NCI-H526 treated with DMSO at 0.1 percent for 48 hours (cell line): ENCODE results near the gene CROT.
A peak's percentile ranks its signal among the peaks of the same experiment; 100 is the strongest.
"Not testable (repeated sequence)": the region's sequence is repeated elsewhere in the genome, so short reads cannot be mapped to it uniquely, and the experiment has no call there.

ENCODE experiments used
- DNase-seq: peaks from one replicate; lab custom pipeline; 2025; lab: John Stamatoyannopoulos, UW

CROT gene, protein sequence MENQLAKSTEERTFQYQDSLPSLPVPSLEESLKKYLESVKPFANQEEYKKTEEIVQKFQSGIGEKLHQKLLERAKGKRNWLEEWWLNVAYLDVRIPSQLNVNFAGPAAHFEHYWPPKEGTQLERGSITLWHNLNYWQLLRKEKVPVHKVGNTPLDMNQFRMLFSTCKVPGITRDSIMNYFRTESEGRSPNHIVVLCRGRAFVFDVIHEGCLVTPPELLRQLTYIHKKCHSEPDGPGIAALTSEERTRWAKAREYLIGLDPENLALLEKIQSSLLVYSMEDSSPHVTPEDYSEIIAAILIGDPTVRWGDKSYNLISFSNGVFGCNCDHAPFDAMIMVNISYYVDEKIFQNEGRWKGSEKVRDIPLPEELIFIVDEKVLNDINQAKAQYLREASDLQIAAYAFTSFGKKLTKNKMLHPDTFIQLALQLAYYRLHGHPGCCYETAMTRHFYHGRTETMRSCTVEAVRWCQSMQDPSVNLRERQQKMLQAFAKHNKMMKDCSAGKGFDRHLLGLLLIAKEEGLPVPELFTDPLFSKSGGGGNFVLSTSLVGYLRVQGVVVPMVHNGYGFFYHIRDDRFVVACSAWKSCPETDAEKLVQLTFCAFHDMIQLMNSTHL

DNA sequence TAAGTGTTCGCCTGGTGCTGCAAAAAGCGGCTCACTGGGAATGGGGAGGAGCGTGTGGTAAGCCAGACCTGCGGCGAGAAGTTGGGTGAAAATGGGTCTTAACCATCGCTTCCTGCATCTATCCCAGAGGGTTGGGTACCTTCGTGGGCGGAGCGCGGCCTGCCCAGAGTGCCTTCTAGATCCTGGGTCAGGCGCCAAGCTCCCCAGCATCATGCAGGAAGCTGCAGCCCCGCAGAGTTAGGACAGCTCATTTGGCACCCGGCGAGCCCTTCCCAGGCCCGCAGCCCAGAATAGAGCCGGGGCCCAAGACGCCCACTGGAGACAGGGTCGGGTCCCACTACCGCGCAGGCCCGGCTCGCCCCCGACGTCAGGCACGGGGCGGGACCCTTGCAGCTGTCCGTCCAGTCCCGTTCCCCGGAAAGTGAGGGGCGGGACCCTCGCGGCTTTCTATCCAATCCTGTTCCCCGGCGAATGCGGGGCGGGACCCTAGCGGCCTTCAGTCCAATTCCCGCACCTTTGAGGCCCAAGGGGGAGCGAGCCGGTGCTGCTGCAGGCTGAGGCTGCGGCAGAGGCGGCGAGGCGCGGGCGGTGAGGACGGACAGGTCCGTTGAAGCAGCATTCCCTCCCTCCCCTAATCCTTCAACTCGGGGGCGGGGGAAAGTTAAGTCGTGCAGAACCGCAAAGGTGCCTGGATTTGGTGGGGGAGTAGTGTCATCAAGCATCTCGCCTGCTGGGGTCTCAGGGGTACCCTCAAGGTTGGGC is at the start of gene CROT:
TSS of gene CROT (plus strand) at position 499 of the 762 bp plus-strand sequence. CDS start 3,405 bp downstream, outside the sequence.
- peak; percentile 95 for DNase-seq

DNA sequence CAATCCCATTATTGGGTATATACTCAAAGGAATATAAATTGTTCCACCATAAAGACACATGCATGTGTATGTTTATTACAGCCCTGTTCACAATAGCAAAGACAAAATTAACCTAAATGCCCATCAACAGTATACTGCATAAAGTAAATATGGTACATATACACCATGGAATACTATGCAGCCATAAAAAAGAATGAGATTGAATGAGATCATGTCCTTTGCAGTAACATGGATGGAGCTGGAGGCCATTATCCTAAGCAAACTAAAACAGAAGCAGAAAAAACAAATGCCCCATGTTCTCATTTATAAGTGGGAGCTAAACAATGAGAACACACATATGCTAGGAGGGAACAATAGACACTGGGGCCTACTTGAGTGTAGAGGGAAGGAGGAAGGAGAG is 44.7 kb upstream of the CROT start:
- DNase-seq, result no peak

DNA sequence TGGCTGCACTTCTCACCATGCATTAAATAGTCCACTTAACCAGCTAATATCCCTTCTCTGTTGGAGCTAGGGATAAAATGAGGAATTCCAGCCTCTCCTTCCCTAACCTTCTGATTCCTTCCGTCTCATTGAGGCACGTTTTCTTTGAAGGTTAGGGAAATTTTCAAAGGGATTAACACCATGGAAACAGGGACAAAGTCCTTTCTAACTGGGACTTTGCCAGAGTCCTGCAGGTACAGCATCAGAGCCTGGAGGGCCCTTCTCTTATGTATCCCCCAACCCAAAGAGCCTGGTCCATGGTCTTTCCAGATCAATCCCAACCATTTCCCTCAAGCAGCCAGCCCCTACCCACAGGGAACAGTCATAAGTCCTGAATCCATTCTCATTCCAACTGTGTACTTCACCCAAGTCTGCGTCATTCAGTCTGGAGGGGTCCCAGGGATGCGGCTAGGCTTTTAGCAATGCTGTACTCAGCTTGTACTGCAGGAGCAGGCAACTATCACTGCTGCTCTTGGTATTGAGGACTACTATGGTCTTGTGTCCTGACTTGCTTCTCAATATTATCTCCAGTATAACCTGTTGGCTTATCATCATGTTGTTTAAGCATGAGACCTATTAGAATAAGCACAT is 34.6 kb upstream of the CROT start:
- DNase-seq, result no peak

GRCh38 chr7:87312215-87312865 is 33.1 kb upstream of the CROT start:
- DNase-seq, result peak; percentile 66

- no peak for DNase-seq
These were observed 29.3 kb upstream of the CROT start for GRCh38 chr7:87316097-87316700.

GRCh38 chr7:87316846-87317552 is 28.5 kb upstream of the CROT start:
- no peak for DNase-seq

- no peak for DNase-seq
These were observed 27.7 kb upstream of the CROT start for GRCh38 chr7:87317691-87318245.

DNA sequence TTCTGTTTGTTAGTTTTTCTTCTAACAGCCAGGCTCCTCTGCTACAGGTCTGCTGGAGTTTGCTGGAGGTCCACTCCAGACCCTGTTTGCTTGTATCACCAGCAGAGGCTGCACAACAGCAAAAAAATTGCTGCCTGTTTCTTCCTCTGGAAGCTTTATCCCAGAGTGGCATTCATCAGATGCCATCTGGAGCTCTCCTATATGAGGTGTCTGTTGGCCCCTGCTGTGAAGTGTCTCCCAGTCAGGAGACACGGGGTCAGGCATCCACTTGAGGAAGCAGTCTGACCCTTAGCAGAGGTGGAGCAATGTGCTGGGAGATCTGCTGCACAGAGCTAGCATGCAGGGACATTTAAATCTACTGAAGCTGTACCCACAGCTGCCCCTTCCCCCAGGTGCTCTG is 26.7 kb upstream of the CROT start:
- DNase-seq, result no peak

- not testable (repeated sequence) for DNase-seq
These were observed 26.3 kb upstream of the CROT start for GRCh38 chr7:87319154-87319581.

GRCh38 chr7:87322912-87323311 is 22.6 kb upstream of the CROT start:
- DNase-seq, result no peak

DNA sequence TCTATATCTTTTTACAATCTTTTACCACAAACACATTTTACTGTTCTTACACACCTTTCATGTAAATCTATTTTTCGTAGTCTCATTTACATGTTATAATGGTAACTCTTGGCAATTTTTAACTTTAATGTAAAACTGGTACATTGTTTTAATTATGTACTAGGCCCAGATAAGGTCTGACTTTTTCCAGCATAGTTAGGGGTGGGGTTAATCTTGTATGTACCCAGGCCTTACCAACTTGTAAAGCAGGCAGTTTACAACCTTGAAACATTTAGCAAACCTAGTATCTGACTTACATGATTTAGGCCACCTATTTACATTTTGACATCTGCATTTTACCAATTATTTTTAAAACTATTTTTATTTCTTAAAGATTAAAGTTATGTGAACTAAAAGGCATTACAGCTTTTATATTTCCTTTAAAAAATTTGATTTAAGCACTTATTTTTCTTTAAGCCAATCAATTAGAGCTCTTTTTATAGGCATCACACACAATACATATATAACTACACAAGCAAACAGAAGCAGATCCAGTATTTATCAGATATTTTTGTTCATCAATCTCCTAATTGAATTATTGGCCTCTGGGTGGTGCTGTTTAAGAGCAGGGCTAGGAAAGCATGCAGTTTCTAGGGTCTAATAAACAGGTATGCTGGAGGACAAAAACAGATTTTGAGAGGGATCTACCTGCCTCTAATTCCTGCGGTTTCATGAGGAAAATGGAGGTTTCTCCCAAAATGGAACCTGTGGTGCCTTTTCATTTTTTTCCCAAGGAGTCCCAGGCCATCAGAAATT is 19.7 kb upstream of the CROT start:
- no peak for DNase-seq

DNA sequence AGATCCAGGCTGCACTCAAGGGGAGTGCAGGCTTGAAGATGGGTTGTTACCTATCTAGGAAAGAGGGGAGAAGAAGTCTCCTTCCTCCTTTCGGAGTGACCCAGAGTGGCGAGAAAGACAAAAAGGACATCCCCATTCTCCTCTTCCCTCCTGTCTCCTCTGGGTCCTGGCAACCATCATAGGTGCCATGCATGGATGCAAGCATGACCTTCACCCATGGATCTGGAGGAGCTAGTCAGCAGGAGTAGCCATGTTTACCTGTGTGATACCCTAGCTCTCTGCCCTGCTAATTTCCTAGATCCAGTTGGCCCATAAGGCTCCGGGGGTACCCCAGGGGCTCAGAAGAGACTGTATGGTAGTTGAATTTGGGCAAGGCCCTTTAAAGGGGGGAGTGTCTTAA is 17.2 kb upstream of the CROT start:
- DNase-seq, result no peak

GRCh38 chr7:87330316-87330715 is 15.1 kb upstream of the CROT start:
- no peak for DNase-seq

DNA sequence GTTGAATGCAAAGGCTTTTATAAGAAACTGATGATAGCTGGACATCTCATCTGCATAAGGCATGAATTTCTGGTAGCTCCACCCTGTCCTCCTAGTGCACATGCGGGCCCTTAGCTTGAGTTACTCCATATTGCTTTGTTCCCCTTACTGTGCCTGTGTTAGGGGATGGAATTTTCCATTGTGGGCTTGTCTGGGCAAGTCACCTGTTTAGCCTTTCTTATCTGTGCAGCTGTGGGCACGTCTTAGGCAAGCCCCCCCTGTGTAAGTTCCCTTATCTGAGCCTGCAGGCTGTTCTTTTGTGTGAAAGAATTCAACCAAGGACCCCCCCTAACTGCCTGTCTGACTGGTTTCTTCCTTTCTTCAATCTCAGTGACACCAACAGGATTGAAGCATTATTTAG is 14.5 kb upstream of the CROT start:
- no peak for DNase-seq

GRCh38 chr7:87331687-87332252 is 13.7 kb upstream of the CROT start:
- DNase-seq, result no peak

GRCh38 chr7:87332321-87332720 is 13.1 kb upstream of the CROT start:
- no peak for DNase-seq

DNA sequence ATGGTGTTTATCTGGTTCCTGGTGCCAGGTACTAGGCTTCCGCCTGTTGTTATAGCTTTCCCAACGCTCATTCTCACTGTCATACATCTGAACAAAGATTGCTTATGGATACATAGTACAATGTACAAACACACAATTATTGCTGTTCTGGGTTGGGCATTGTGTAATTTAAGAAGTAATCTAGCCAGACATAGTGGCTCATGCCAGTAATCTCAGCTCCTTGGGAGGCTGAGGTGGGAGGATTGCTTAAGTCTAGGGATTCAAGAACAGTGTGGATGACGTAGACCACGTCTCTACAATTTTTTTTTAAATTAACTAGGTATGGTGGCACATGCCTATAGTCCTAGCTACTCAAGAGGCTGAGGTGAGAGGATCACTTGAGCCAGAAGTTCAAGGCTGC is 9.3 kb upstream of the CROT start:
- DNase-seq, result no peak

GRCh38 chr7:87337331-87337730 is 8.1 kb upstream of the CROT start:
- no peak for DNase-seq

DNA sequence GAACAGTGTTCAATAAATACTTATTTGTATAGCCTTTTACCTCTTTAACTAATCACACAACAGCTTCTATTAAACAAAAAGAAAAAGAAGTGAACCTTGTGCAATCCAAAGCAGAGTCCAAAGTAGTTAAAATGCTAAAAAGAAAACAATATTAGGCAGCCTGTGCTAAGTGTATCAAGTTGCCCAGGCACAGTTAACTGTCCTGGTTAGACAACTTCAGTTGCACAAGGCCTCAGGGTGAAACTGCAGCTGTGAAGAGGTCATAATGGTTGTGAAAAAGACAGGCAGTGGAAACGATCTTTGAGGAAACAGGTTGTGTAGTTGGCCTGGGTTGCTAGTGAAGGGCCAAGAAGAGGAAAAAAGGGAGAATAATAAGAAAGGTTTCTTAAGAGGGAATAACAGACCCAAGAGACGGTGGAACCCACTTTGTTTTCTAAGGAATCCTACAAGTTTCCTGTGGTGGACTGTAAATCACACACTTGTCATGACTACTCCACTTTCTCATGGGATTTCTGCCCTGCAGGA is 6.0 kb upstream of the CROT start:
- no peak for DNase-seq
